NK-92 (cell line): ENCODE data around the gene UBE3C.
"Not testable (repeated sequence)": the region's sequence is repeated elsewhere in the genome, so short reads cannot be mapped to it uniquely, and the experiment has no call there.

Source experiments
- DNase-seq: peaks from one replicate; lab custom pipeline; 2025; ENCODE audit not compliant: unreplicated experiment; lab: John Stamatoyannopoulos, UW

The UBE3C gene

DNA sequence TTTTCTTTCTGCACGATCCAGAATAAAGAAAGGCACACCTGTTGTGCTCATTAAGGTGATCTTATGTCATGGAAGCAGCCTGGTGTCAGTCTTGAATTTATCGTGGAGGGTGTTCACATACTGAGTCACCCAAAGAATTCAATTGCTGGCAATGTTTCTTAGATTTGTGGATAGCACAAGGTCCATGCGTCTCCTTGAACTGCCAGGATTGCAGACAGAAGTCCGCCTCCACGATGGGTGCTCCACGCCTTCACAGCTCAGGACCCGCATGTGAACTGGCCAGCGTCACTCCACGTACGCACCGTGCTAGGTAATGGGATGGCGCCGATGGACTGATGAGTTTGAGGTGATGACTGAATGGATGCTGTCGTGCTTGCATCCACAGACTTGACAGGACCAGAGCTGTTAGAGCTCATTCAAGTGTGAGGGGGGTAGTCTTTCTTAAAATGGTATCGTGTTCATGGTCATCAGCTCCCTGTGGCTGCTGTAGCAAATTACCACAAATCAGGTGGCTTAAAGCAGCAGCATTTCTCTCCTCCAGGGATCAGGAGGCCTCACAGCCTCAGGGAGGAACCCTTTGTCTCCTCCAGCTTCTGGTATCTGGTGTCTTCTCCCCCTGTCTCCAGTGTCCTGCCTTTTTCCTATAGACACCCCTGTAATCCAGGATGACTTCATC lies 132.7 kb downstream of the UBE3C start:
- DNase-seq: no peak

DNA sequence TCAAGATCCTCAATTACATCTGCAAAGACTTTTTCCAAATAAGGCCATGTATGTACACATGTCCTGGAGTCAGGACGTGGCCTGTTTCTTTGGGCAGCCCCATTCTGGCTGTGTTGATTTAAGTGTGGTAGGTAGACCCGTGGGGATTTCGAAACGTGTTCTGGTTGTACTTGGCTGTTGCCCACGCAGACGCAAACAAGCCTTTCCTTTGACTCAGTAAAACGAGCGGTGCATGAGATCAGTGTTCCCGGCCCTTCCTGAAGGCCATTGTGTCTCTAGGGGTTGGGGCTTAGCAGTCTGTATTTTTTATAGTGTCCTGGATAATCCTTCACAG lies 133.2 kb downstream of the UBE3C start:
- no peak for DNase-seq

DNA sequence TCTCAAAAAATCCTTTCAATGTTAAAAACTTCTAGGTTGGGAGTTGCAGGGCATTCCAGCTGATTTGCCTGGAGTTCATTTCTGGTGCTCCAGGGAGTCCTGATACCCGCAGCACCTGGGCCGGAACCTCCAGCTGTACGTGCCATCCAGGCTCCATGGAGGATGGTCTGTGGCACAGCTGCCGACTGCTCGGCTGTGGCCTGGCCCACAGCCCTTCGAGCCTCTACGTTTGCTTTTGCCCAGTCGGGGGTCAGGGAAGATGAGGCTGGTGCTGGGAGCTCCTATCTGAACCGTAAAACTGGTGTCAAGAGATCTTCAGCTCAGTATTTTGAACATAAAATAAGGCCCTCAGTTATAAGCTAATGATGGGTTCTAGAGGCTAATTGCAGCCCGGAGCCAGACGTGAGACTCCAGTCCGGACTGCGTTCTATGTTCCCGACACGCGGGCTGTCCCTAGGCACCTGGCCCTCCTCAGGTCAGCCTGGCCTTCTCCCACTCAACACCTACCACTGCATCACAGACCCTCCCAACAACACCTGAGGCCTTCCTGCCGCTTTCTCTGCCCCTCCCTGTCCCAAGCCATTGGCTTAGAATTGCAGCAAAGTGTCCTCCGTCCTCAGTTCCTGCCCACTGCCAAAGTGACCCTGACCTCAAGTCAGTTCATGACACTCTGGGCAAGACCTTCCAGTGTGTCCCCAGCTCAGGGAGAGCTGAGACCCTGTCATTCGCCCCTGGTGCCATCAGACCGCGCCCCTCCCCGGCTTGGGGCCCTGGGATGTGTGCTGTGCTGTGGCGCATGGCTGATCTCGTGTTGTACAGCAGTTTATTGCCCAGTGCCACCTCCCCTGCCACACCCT lies 133.9 kb downstream of the UBE3C start:
- DNase-seq: no peak

DNA sequence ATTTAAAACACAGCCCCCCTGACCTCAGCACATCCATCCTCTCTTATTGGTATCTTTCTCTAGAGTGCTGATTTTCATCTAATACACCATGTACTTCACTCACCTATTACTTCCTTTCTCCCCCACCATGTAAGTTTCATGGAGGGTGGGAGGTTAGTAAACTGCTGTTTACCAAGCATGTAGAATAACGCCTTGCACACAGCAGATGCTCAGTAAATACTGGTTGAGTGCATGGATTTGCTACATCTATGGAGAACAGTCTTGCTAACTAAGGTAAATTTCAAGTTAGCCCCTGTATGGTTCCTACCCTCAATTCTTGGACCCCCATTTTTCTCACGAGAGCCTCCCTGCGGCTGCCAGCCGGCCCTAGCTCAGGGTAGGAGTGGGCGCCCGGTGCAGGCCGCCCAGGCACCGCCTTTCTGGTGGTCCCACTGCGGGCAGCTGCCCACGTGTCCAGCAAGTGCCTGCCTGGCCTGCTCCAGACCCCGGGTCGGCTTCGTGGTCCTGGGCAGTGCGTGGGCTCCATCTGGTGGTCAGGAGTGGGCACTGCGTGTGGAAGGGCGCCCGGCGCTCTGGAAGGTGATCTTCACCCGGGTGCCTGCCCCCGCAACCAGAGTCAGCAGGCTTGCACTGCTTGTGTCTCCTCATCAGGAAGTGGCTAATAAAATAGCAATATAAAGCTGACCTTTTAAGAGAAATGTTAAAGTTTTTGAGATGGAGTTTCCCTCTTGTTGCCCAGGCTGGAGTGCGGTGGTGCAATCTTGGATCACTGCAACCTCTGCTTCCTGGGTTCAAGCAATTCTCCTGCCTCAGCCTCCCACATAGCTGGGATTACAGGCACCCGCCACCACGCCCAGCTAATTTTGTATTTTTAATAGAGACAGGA lies 134.7 kb downstream of the UBE3C start:
- DNase-seq: no peak

DNA sequence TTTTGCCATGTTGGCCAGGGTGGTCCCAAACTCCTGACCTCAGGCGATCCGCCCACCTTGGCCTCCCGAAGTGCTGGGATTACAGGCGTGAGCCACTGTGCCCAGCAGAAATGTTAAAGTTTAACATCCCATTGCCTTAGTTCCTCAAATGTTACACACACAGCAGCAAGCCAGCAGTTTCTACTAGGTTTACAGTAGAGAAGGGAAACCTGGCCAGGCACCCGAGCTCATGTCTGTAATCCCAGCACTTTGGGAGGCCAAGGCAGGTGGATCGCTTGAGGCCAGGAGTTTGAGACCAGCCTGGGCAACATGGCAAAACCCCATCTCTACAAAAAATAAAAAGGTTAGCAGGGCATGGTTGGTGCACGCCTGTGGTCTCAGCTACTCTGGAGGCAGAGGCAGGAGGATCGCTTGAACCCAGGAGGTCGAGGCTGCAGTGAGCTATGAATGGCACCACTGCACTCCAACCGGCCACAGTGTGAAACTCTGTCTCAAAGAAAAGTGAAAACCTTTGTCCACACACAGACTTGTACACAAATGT lies 135.4 kb downstream of the UBE3C start:
- DNase-seq: not testable (repeated sequence)

DNA sequence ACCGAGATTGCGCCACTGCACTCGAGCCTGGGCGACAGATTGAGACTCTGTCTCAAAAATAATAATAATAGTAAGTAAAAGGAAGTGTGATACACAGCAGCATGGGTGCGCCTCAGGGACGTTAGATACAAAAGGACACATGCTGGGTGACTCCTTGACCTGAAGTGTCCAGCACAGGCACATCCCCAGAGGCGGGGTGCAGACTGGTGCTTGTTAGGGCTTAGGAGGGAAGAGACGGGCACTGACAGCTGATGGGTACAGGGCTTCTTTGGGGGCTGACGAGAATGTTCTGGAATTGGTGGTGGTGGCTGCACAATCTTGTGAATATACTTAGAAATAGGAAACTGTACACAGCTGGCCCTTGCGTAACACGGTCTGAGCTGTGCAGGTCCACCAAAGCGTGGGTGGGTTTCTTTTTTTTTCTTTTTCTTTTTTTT lies 136.3 kb downstream of the UBE3C start:
- no peak for DNase-seq

DNA sequence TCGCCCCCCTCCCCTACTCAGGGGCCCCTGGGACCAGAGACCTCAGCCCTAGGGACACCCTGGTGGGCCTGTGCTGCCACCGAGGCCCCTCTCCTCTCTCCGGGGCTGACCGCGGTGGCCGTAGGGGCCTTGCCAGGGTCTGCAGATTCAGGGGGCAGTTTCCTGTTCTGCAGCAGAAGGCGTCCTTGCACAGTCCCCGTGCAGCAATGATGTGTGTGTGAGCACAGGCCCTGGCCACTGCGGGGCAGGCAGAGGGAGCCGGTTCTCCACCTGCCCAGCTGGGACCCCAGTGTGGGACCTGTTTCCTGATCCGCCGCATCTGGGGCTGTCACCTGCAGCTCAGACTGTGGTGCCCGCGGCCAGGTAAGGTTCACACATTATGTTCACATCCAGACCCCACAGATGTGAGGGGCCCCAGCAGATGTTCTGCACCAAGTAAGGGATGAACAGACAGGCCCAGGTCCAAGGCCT lies 137.4 kb downstream of the UBE3C start:
- DNase-seq: no peak

DNA sequence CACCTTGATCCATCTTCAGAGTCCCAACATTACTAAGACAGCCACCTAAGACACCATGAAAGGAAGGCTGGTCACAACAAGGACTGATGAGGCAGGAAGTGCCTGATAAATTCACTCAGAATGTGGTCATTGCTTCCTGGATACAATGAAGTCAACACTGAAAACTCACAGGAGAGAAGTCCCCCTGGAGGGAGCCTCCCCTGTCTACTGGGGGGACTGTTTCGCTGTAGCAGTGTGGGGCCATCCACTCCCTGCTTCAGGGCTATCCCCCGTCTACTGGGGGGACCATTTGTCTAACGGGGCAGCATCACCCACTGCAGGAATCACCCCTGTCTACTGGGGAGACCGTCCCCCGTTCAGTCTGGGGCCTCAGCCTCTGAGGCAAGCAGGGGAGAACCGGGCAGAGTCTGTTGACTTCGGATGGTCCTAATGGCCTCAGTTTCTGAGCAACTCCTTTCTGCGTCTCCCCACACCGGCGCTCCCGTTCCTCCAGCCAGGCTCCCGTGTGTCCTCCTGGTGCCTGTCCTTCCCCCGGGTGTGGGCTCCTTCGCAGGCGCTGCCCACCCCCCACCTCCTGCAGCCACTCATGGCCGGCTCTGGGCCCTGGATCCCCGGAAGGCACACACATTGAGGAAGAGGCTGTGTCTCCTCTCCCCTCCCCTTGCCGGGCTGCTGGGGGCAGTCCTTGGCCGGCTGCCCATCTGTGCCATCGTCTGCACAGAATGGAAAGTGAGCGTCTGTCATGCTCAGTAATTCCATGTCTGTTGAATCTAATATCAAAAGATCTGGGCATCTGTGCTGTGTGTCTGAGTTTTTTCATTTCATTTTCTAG lies 138.2 kb downstream of the UBE3C start:
- no peak for DNase-seq

DNA sequence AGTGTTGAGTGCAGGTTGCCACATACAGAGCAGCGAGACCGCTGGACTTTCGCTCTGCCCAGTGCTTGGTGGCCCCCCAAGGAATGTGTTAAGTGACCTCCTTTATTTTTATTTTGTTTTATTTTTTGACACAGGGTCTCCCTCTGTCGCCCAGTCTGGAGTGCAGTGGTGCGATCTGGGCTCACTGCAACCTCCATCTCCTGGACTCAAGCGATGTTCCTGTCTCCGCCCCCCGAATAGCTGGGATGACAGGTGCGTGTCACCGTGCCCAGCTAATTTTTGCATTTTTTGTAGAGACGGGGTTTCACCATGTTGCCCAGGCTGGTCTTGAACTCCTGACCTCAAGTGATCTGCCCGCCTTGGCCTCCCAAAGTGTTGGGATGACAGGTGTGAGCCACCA lies 138.8 kb downstream of the UBE3C start:
- not testable (repeated sequence) for DNase-seq

DNA sequence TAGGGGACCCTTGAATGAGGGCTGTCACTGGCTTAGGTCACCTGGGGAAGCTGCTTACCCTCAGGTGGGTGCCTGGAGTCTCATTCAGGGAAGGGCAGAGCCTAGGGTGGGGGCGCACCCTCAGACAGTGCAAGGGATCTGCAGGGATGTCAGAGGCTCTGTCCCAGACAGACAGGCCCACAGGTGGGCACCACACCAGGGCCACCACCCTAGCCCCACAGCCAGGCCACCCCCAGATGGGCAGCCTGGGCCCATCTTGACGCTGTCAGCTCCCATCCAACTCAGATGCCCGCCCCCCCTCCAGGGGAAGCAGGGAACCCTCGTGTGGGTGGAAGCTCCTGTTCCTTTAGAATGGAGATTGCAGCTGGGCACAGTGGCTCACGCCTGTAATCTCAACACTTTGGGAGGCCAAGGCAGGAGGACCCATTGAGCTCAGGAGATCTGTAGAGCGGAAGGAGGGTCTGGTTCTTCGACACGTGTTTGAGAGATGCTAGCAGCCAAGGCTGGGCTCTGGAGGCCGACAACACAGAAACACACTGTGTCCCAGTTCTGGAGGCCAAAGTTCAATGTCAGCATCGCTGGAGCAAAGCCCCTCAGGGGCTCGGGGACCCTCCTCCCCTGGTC lies 139.6 kb downstream of the UBE3C start:
- no peak for DNase-seq

DNA sequence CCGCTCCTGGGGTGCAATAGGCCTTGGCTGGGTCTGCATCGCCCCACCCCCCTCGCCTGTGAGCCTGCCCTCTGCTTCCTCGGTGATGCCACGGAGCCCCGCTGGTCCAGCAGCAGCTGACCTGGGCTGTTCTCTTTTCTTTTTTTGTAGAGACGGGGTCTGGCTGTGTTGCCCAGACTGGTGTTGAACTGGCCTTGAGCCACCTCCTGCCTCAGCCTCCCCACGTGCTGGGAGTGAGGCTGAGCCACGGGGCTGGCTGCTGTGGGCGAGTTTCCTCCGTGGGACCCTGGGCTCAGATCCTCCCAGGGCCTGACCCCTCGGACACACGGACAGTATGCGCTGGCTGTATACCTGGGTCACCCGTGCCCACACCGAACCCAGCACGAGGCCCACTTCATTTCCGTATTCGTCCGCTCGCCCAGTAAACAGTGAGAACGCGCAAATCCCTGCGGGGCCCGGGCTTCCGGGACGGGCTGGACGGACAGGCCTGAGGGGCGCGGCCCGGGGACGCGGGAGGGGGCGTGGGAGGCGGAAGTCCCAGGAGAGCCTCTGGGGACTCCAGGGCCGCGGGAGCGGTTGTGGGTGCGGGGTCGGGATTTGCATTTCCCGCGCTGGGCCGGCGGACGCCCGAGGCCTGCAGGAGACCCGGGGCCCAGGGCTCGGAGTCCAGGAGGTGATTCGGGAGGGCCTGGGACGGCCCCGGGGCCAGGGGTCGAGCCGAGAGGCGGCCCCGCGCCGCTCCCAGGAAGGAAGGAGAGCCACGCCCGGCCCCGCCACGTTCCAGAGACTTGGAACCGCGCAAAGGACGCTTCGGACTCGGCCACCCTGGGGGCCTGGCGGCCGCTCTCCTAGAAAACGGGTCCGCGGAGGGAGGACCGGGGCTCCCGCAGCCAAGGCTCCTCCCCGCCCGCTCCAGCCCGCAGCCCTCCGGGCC lies 140.3 kb downstream of the UBE3C start:
- DNase-seq: no peak

DNA sequence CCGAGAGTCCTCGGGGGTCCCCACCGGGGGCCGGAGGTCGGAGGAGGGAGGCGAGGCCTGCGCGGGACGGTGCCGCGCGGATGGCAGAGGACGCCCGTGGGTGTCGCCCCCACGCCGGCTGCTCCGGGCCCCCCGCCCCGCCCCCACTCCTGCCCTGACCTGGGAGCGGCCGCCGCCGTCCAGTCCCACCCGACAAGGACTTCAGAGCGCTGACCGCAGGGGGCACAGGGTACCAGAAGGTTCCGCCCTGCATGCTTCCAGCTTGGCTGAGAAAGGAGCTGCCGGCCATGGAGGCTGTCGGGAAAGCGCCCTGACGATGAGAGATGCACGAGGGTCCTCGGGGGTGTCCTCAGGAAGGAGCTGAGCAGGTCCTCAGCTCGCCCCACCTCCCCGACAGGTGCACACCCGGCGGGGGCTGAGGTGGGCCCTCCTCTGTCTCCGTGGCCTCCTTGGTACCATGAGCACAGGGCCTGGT lies 141.1 kb downstream of the UBE3C start:
- DNase-seq: no peak

DNA sequence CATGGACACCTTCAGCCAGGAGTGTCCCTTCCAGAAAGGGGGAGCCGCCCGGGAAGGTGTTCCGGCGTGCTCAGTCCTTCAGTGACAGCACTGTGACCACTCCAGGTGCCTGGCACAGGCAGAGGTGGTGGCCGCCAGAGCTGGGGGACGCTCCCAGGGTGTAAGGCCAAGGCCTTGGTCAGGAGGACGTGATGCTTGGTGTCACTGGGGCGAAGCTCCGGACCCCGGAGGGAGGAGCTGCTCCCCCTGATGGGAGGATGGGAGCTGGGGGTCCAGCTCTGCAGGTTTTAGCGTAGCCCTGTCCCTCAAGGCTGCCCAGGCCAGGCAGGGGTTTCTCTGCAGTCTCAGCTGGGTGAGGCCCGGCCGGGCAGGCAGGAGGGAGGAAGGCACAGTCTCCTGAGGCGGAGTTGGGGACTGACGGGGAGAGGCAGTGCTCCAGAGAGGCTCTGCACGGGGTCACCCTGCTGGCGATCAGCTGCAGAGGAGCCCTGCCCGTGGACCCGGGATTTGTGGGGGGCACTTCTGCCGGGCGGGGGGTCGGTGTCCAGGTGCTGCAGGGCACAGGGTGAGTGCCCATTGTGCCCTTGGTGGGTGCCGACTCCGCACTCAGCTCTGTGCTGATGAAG lies 141.6 kb downstream of the UBE3C start:
- no peak for DNase-seq

DNA sequence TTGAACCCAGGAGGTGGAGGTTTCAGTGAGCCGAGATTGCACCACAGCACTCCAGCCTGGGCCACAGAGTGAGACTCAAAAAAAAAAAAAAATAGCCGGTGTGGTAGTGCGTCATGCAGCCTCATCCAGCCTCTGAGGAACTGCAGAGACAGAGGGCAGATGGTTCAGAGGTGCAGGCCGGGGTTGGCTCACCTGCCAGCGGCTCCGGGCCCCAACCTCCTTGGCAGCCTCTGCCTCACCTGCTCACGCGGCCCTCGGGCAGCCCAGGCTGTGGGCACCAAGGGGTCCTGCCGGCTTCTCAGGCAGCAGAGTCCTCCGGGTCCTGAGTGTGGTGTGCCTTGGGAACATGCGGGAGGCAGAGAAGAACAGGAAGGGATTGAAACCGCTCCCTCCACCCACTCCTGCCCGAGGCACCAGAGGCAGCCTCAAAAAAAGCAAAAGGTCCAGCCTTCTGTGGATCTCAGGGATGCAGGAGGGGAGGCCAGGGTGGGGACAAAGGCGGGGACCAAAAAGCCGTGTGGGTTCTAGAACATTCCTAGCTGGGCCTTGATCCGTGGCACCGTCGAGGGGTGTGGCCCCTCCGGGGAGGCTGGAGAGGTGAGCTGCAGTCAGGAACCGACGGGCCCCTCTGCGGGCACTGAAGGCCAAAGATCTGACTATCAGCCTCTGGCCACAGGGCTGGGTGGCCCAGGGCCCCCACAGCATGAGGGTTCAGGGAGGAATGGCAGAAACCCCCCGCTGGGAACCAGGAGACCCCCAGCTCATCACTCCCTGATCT lies 142.7 kb downstream of the UBE3C start:
- DNase-seq: no peak

DNA sequence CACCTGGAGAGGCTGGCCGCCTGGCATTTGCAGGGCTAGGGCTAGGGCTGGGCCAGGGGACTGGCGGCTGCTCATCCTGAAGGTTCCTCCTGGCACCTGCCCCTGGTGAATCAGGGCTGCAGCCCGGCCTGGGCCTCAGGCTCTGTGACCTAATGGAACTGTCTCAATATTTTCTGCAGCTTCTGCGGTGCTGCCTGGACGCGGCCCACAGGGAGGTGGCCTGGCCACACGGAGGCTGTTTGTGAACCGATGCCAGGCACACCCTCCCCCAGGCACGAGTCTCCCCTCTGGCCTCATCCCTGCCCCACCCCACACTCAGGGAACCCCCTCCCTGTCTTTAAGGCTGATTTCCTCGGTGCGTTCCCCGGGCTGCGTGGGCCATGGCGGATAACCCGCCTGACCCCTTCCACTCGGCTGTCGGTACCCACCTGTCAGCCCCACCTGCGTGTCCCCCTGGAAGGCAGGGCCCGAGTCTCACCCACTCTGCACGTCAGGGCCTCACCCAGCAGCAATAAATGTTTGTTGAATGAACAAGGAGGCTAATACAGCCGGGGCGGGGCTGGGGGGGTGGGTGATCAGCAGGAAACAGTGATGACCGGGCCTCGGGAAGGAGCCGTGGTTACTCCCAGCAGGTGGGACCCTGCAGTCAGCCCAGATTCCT lies 143.5 kb downstream of the UBE3C start:
- DNase-seq: no peak

DNA sequence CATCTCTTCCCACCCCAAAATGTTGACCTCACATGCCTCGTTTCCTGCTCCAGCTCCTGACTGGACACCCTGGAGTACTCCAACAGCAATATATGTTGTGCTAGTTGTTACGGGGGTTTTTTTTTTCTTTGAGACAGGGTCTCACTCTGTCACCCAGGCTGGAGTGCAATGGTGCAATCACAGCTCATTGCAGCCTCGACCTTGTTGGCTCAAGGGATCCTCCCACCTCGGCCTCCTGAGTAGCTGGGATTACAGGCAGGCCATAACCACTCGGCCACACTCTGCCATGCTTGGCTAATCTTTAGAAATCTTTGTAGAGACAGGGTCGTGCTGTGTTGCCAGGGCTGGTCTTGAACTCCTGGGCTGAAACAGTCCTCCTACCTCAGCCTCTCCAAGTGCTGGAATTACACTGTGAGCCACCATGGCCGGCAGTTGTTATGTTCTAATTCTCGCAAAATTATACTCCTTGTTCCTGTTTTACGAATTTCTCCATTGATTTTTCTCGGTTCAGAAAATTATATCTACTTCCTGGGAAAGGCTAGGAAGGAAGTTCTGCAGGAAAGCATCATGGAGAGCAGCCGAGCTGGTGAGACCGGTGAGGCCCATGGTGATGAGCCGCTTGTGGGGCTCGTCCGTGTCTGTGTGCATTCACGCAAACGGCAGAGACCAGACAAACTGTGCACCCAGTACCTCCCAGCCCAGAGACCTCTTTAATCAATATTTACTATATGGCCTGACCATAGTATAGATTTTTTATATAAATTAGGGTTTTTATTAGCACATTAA lies 145.7 kb downstream of the UBE3C start:
- no peak for DNase-seq
